Panc1 (cell line): Measurements from ENCODE around the gene CREB3L1. TPM values are rescaled to one million over a fixed set of nuclear protein-coding genes. Genes with fewer than 3 reads are reported as not detected.

Experiments used
- ATAC-seq: fragments of 200-7000 bp; cut with Tn5 transposase; 2 replicates; pipeline ENCODE4 v1.9.1; 2020; ENCODE audit warnings: mild to moderate bottlenecking, moderate library complexity
- BruUV-seq: library from RNA; stranded (reverse); fragments of 400-500 nt; replicated peaks from 2 replicates; lab custom pipeline; 2021; lab: Mats Ljungman, UMichigan
- CTCF ChIA-PET: fragments of 300-600 bp; sonication (Branson Sonifier 250); formaldehyde crosslinking; loops from one replicate; lab custom pipeline; 2022; ENCODE audit warnings: antibody characterized with exemption; lab: Charles Lee
- POLR2A ChIA-PET: fragments of 300-600 bp; sonication (Branson Sonifier 250); formaldehyde crosslinking; loops from one replicate; lab custom pipeline; 2022; ENCODE audit warnings: antibody characterized with exemption; lab: Charles Lee
- DNase-seq: peaks from one replicate; pipeline ENCODE4 v3.0.0-alpha.2; 2010; ENCODE audit warnings: low read depth, low spot score
- H3K27ac ChIP-seq: 2 replicates; pipeline ENCODE4 v1.5.1; 2011; ENCODE audit warnings: mild to moderate bottlenecking, low read length, inconsistent platforms
- H3K27me3 ChIP-seq: fragments of 200-500 bp; sonication (Bioruptor generic); 2 replicates; pipeline ENCODE4 v1.6.0; 2014; ENCODE audit warnings: low read length, inconsistent platforms; ENCODE audit not compliant: control insufficient read depth, insufficient read depth
- H3K36me3 ChIP-seq: fragments of 200-500 bp; sonication (Bioruptor generic); 2 replicates; pipeline ENCODE4 v1.5.1; 2014; ENCODE audit warnings: inconsistent platforms, mild to moderate bottlenecking, low read length, moderate library complexity; ENCODE audit not compliant: control insufficient read depth, insufficient read depth
- H3K4me1 ChIP-seq: 2 replicates; pipeline ENCODE4 v1.5.1; 2011; ENCODE audit warnings: inconsistent platforms, mild to moderate bottlenecking, low read length, moderate library complexity; ENCODE audit not compliant: control insufficient read depth, insufficient read depth
- H3K4me3 ChIP-seq, 2 experiments: 2 replicates each; pipeline ENCODE4 v1.5.1; 2011 to 2012; ENCODE audit warnings: low read depth in 2 of 2, low read length in 2 of 2, mild to moderate bottlenecking in 2 of 2, inconsistent platforms in 1 of 2, moderate library complexity in 1 of 2
- H3K9me3 ChIP-seq: fragments of 200-500 bp; sonication (Bioruptor generic); 2 replicates; pipeline ENCODE4 v1.5.1; 2014; ENCODE audit warnings: low read depth, mild to moderate bottlenecking, inconsistent platforms, low read length, moderate library complexity; ENCODE audit not compliant: control insufficient read depth, insufficient read depth
- POLR2AphosphoS5 ChIP-seq: IDR thresholded peaks from 2 replicates; pipeline ENCODE4 v1.6.1; 2012; ENCODE audit warnings: mild to moderate bottlenecking, low read depth, low read length, moderate library complexity
- SIN3A ChIP-seq: IDR thresholded peaks from 2 replicates; pipeline ENCODE4 v1.6.1; 2012; ENCODE audit warnings: low read depth, mild to moderate bottlenecking, low read length, moderate library complexity, borderline replicate concordance; ENCODE audit not compliant: insufficient read depth
- in situ Hi-C: cut with HindIII; loops from 2 replicates; pipeline ENCODE4 v1.10.0; 2016; ENCODE audit warnings: low sequenced_read_pairs, low pct_unique_long_range_greater_than_20kb
- intact Hi-C: fragments of 100-400 bp; cut with micrococcal nuclease; formaldehyde crosslinking; loops from one replicate; pipeline ENCODE4 v1.10.0; 2022; ENCODE audit not compliant: unreplicated experiment
- total RNA-seq: library from RNA; stranded (reverse); gene quantifications from one replicate; pipeline ENCODE4 v1.2.1, GENCODE V29; 2021; ENCODE audit not compliant: unreplicated experiment
- TF ChIP-seq, protein P1 (sequence below), 2 experiments: IDR thresholded peaks; 2 replicates each; pipeline ENCODE4 v1.6.1; 2011 to 2012; ENCODE audit warnings: low read depth in 2 of 2, control low read depth in 1 of 2, low read length in 1 of 2, mild to moderate bottlenecking in 1 of 2, moderate library complexity in 1 of 2; ENCODE audit not compliant: insufficient read depth in 1 of 2
- TF ChIP-seq, protein P2 (sequence below): fragments of 450-650 bp; IDR thresholded peaks from 2 replicates; pipeline ENCODE4 v1.5.1; 2017; ENCODE audit warnings: mild to moderate bottlenecking

The CREB3L1 gene
- total RNA-seq, 1 experiment from 2014 or later, result 35.6 TPM

GRCh38 chr11:46367916-46368267 is 90.4 kb downstream of the CREB3L1 start:
- POLR2A ChIA-PET, result no interaction called here

DNA sequence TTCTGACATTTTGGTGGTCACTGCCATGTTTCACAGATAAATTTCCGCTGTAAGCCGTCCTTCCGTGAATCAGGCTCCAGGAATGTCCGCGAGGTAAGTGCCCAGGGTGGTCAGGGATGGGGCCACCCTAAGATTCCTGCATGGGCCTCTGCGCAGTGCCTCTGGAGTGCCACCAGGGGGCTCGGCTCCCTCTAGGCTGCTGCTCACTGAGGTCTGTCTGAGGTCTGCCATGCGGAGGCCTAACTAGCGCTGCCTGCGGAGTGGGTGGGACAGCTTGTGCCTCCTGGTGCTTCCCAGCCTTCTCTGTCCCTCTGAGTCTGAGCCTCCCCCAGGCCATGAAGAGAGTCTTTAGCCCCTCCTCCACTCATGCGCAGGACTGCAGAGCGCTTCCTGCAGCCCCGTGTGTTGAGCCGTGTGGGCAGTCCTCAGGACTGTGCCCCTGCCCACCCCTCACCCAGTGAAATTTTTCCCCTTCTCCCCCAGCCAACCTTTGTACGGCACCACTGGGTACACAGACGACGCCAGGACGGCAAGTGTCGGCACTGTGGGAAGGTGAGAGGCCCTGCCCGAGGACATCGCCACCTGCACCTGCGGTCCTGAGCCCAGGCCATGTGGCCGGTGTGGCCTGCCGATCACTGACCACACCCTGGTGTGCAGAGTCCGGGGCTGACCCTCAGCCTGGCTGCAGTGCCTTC is 92.1 kb downstream of the CREB3L1 start:
- H3K36me3 ChIP-seq, result peaks cover 4% of the 10 kb centered on the region; the same call in 1 of the 2 replicates
- no TSS peak for BruUV-seq

More at GRCh38 chr11:46367916-46368267, 90.4 kb downstream of the CREB3L1 start:
- Histone ChIP-seq H3K27ac (no peak overlapping the region), H3K36me3 (peaks cover 4% of the 10 kb centered on the region; the same call in 1 of the 2 replicates), H3K4me1 (peaks cover 45% of the 10 kb centered on the region), H3K9me3 (no peaks in the 10 kb centered on the region), H3K27me3 (no peaks in the 10 kb centered on the region), H3K4me3 (no peak overlapping the region)
- DNase-seq (no peak), ATAC-seq (no peak)
- CTCF ChIA-PET, result interaction anchor here (0.5 to 0.6 kb wide), 2 partner anchors 22 to 150 kb away, joined by 3 read pairs; no protein-coding TSS in a partner anchor
- intact Hi-C loops (no loop called here), in situ Hi-C loops (no loop called here)
- TF ChIP-seq, protein P1, sequence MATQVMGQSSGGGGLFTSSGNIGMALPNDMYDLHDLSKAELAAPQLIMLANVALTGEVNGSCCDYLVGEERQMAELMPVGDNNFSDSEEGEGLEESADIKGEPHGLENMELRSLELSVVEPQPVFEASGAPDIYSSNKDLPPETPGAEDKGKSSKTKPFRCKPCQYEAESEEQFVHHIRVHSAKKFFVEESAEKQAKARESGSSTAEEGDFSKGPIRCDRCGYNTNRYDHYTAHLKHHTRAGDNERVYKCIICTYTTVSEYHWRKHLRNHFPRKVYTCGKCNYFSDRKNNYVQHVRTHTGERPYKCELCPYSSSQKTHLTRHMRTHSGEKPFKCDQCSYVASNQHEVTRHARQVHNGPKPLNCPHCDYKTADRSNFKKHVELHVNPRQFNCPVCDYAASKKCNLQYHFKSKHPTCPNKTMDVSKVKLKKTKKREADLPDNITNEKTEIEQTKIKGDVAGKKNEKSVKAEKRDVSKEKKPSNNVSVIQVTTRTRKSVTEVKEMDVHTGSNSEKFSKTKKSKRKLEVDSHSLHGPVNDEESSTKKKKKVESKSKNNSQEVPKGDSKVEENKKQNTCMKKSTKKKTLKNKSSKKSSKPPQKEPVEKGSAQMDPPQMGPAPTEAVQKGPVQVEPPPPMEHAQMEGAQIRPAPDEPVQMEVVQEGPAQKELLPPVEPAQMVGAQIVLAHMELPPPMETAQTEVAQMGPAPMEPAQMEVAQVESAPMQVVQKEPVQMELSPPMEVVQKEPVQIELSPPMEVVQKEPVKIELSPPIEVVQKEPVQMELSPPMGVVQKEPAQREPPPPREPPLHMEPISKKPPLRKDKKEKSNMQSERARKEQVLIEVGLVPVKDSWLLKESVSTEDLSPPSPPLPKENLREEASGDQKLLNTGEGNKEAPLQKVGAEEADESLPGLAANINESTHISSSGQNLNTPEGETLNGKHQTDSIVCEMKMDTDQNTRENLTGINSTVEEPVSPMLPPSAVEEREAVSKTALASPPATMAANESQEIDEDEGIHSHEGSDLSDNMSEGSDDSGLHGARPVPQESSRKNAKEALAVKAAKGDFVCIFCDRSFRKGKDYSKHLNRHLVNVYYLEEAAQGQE (IDR thresholded peaks at IDR 0.05; ENCODE audit: insufficient read depth in 1 of 2, low read depth in 2 of 2, low read length in 1 of 2), result no peak
- TF ChIP-seq, protein P2, sequence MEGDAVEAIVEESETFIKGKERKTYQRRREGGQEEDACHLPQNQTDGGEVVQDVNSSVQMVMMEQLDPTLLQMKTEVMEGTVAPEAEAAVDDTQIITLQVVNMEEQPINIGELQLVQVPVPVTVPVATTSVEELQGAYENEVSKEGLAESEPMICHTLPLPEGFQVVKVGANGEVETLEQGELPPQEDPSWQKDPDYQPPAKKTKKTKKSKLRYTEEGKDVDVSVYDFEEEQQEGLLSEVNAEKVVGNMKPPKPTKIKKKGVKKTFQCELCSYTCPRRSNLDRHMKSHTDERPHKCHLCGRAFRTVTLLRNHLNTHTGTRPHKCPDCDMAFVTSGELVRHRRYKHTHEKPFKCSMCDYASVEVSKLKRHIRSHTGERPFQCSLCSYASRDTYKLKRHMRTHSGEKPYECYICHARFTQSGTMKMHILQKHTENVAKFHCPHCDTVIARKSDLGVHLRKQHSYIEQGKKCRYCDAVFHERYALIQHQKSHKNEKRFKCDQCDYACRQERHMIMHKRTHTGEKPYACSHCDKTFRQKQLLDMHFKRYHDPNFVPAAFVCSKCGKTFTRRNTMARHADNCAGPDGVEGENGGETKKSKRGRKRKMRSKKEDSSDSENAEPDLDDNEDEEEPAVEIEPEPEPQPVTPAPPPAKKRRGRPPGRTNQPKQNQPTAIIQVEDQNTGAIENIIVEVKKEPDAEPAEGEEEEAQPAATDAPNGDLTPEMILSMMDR, result peak; percentile 77
- no TSS peak for BruUV-seq

More for the DNA sequence above, 92.1 kb downstream of the CREB3L1 start:
- H3K9me3 ChIP-seq, result no peaks in the 10 kb centered on the region
- peaks cover 28% of the 10 kb centered on the region for H3K4me1 ChIP-seq
- H3K27ac ChIP-seq, result no peak overlapping the region
- no peak for DNase-seq
- POLR2A ChIA-PET, result no interaction called here
- no peak overlapping the region for H3K4me3 ChIP-seq
- in situ Hi-C loops, result no loop called here
- peak; percentile 78 for ATAC-seq
- CTCF ChIA-PET, result interaction anchor here (0.6 to 0.8 kb wide), 2 partner anchors 9 to 21 kb away, joined by 3 to 5 read pairs; no protein-coding TSS in a partner anchor
- intact Hi-C loops, result no loop called here
- TF ChIP-seq, protein P2, result peak; percentile 96
- TF ChIP-seq SIN3A (no peak), POLR2AphosphoS5 (0 out of 2 replicates have a peak, but pooled peaks have one; percentile 25)
- no peaks in the 10 kb centered on the region for H3K27me3 ChIP-seq
